ENCODE measurements around the gene CHST12.

- TF ChIP-seq CTCF (IDR thresholded peaks at IDR 0.05; ENCODE audit: poor library complexity), result no peak
- TF ChIP-seq EZH2phosphoT487 (IDR thresholded peaks at IDR 0.05; ENCODE audit: low read depth, severe bottlenecking, unreplicated experiment), result no peak
Observed at GRCh38 chr7:2403718-2404648, 572 bp downstream of the CHST12 start.

Measured in hepatocyte (in vitro differentiated cells).